ENCODE results near the gene ITGA5. TPM values are rescaled to one million over a fixed set of nuclear protein-coding genes. Genes with fewer than 3 reads are reported as not detected.

Gene ITGA5
- total and polyA plus RNA-seq, 2 experiments from 2014 or later, result 7.3 to 23.7 TPM

- TF ChIP-seq CTCF (conservative IDR thresholded peaks at IDR 0.05; ENCODE audit: low read depth in 2 of 2), result no peak
- TF ChIP-seq EZH2phosphoT487 (IDR thresholded peaks at IDR 0.05; ENCODE audit: unreplicated experiment), result no peak
- Histone ChIP-seq H3K4me2 (no peak within 1 kb of the TSS), H3F3A (replicated peaks; ENCODE audit: low read depth) (peaks cover 10% of the 10 kb centered on the region), H3K79me2 (replicated peaks; ENCODE audit: insufficient read depth) (no peaks in the 10 kb centered on the region), H3K4me3 (no peak within 1 kb of the TSS), H4K20me1 (replicated peaks; ENCODE audit: insufficient read depth) (no peaks in the 10 kb centered on the region), H3K4me1 (ENCODE audit: insufficient read depth) (peaks cover 23% of the 10 kb centered on the region), H3K9me2 (ENCODE audit: insufficient read depth) (no peaks in the 10 kb centered on the region), H3K36me3 (ENCODE audit: insufficient read depth) (no peaks in the 10 kb centered on the region), H3K27ac (ENCODE audit: low read depth) (no peak within 1 kb of the TSS), H3K27me3 (ENCODE audit: insufficient read depth) (peaks cover 29% of the 10 kb centered on the region), H2AFZ (no peak within 1 kb of the TSS)
- Mint-ChIP-seq H3K27me3 (ENCODE audit: insufficient read depth, low read depth, poor library complexity) (peaks cover 23% of the 10 kb centered on the region), H3K9me3 (no peaks in the 10 kb centered on the region), H3K36me3 (ENCODE audit: low read depth) (no peaks in the 10 kb centered on the region), H3K4me3 (no peak within 1 kb of the TSS), H3K4me1 (peaks cover 21% of the 10 kb centered on the region), H3K27ac (no peak within 1 kb of the TSS)
- ATAC-seq, result no peak
- DNase-seq (ENCODE audit: low spot score), result no peak
These were observed 54.7 kb downstream of the ITGA5 start, which contains the start of gene GPR84 for GRCh38 chr12:54364413-54364812. Gene GPR84 (minus strand): TSS chr12:54364486. CDS start chr12:54363851, 635 bp downstream.

GRCh38 chr12:54363618-54364017 is 55.4 kb downstream of the ITGA5 start:
- ATAC-seq (no peak), DNase-seq (ENCODE audit: low spot score) (no peak)
- peaks cover 21% of the 10 kb centered on the region for H3K27me3 ChIP-seq (ENCODE audit: insufficient read depth)
- Mint-ChIP-seq H3K27ac (no peak overlapping the region), H3K9me3 (no peaks in the 10 kb centered on the region), H3K4me1 (peaks cover 13% of the 10 kb centered on the region), H3K27me3 (ENCODE audit: insufficient read depth, low read depth, poor library complexity) (peaks cover 15% of the 10 kb centered on the region), H3K4me3 (no peak overlapping the region), H3K36me3 (ENCODE audit: low read depth) (no peaks in the 10 kb centered on the region)
- H3K36me3 ChIP-seq (ENCODE audit: insufficient read depth), result no peaks in the 10 kb centered on the region
- H3K4me2 ChIP-seq, result no peak overlapping the region
- no peaks in the 10 kb centered on the region for H3K79me2 ChIP-seq (replicated peaks; ENCODE audit: insufficient read depth)
- no peak for TF ChIP-seq ZNF462 (CRISPR knock-in tag; IDR thresholded peaks at IDR 0.05)
- no peak for TF ChIP-seq NANOG (IDR thresholded peaks at IDR 0.05; ENCODE audit: borderline replicate concordance)
- H2AFZ ChIP-seq, result no peak overlapping the region
- H3K9me2 ChIP-seq (ENCODE audit: insufficient read depth), result no peaks in the 10 kb centered on the region
- no peak overlapping the region for H3K4me3 ChIP-seq
- no peaks in the 10 kb centered on the region for H4K20me1 ChIP-seq (replicated peaks; ENCODE audit: insufficient read depth)
- H3K27ac ChIP-seq (ENCODE audit: low read depth), result no peak overlapping the region
- peaks cover 18% of the 10 kb centered on the region for H3K4me1 ChIP-seq (ENCODE audit: insufficient read depth)
- H3F3A ChIP-seq (replicated peaks; ENCODE audit: low read depth), result peaks cover 6% of the 10 kb centered on the region
